SK-N-SH treated with all-trans-retinoic acid at 6 μM for 48 hours (cell line): ENCODE results near the gene TFG.

Source experiments
- ATAC-seq: fragments of 200-7000 bp; cut with Tn5 transposase; 3 replicates; pipeline ENCODE4 v1.9.1; 2020; ENCODE audit warnings: mild to moderate bottlenecking, moderate library complexity
- ARNTL ChIP-seq: fragments of 450-650 bp; formaldehyde crosslinking; IDR thresholded peaks from 2 replicates; pipeline ENCODE4 v1.5.0; 2020; ENCODE audit warnings: low read depth, mild to moderate bottlenecking, moderate library complexity, borderline replicate concordance
- BACH2 ChIP-seq: fragments of 250-450 bp; sonication (Bioruptor Pico); IDR thresholded peaks from 2 replicates; pipeline ENCODE4 v1.9.0; 2021; ENCODE audit warnings: mild to moderate bottlenecking, borderline replicate concordance
- CSDC2 ChIP-seq: fragments of 250-450 bp; sonication (Bioruptor Pico); IDR thresholded peaks from 2 replicates; pipeline ENCODE4 v1.5.0; 2020; ENCODE audit warnings: mild to moderate bottlenecking, moderate library complexity
- GLIS3 ChIP-seq: fragments of 250-450 bp; sonication (Bioruptor Pico); IDR thresholded peaks from 2 replicates; pipeline ENCODE4 v1.5.0; 2020; ENCODE audit warnings: mild to moderate bottlenecking, moderate library complexity
- ISL1 ChIP-seq: fragments of 250-450 bp; sonication (Bioruptor Pico); IDR thresholded peaks from 2 replicates; pipeline ENCODE4 v2.1.2; 2022; ENCODE audit warnings: mild to moderate bottlenecking, moderate library complexity
- OSR1 ChIP-seq: fragments of 250-450 bp; sonication (Bioruptor Pico); IDR thresholded peaks from 2 replicates; pipeline ENCODE4 v1.8.0; 2022; ENCODE audit warnings: moderate library complexity, mild to moderate bottlenecking, inconsistent platforms
- PPARA ChIP-seq: fragments of 250-450 bp; sonication (Bioruptor Pico); IDR thresholded peaks from 2 replicates; pipeline ENCODE4 v1.5.0; 2020; ENCODE audit warnings: mild to moderate bottlenecking, borderline replicate concordance
- SNAI2 ChIP-seq: fragments of 250-450 bp; sonication (Bioruptor Pico); IDR thresholded peaks from 2 replicates; pipeline ENCODE4 v1.5.0; 2020; ENCODE audit warnings: mild to moderate bottlenecking, moderate library complexity
- TCF4 ChIP-seq: fragments of 250-450 bp; sonication (Bioruptor Pico); IDR thresholded peaks from 2 replicates; pipeline ENCODE4 v1.8.0; 2021; ENCODE audit warnings: mild to moderate bottlenecking, moderate library complexity, borderline replicate concordance
- TOX ChIP-seq: fragments of 250-450 bp; sonication (Bioruptor Pico); IDR thresholded peaks from 2 replicates; pipeline ENCODE4 v1.8.0; 2021; ENCODE audit warnings: mild to moderate bottlenecking, moderate library complexity, borderline replicate concordance
- ZC3H10 ChIP-seq: fragments of 250-450 bp; sonication (Bioruptor Pico); IDR thresholded peaks from 2 replicates; pipeline ENCODE4 v1.5.1; 2021; ENCODE audit warnings: mild to moderate bottlenecking, moderate library complexity
- ZFP3 ChIP-seq: fragments of 250-450 bp; sonication (Bioruptor Pico); IDR thresholded peaks from 2 replicates; pipeline ENCODE4 v1.5.0; 2020; ENCODE audit warnings: mild to moderate bottlenecking, moderate library complexity
- ZFP30 ChIP-seq: fragments of 450-650 bp; formaldehyde crosslinking; IDR thresholded peaks from 2 replicates; pipeline ENCODE4 v1.5.0; 2022; ENCODE audit warnings: mild to moderate bottlenecking, moderate library complexity
- ZNF565 ChIP-seq: fragments of 450-650 bp; formaldehyde crosslinking; conservative IDR thresholded peaks from 2 replicates; pipeline ENCODE4 v1.5.0; 2020; ENCODE audit warnings: low read depth, mild to moderate bottlenecking, moderate library complexity
- ZNF70 ChIP-seq: fragments of 450-650 bp; formaldehyde crosslinking; IDR thresholded peaks from 2 replicates; pipeline ENCODE4 v1.5.0; 2020; ENCODE audit warnings: mild to moderate bottlenecking, moderate library complexity
- ZNF8 ChIP-seq: fragments of 450-650 bp; formaldehyde crosslinking; IDR thresholded peaks from 2 replicates; pipeline ENCODE4 v1.5.0; 2020; ENCODE audit warnings: mild to moderate bottlenecking, moderate library complexity
- TF ChIP-seq, protein P1 (sequence below): fragments of 250-450 bp; sonication (Bioruptor Pico); IDR thresholded peaks from 2 replicates; pipeline ENCODE4 v1.5.1; 2020; ENCODE audit warnings: low read depth, mild to moderate bottlenecking, moderate library complexity
- TF ChIP-seq, protein P2 (sequence below): fragments of 250-450 bp; sonication (Bioruptor Pico); IDR thresholded peaks from 2 replicates; pipeline ENCODE4 v1.8.0; 2021; ENCODE audit warnings: low read depth, mild to moderate bottlenecking, moderate library complexity, borderline replicate concordance
- TF ChIP-seq, protein P3 (sequence below): fragments of 250-450 bp; sonication (Bioruptor Pico); IDR thresholded peaks from 2 replicates; pipeline ENCODE4 v1.5.0; 2020; ENCODE audit warnings: mild to moderate bottlenecking, moderate library complexity
- TF ChIP-seq, protein P4 (sequence below): fragments of 250-450 bp; sonication (Bioruptor Pico); IDR thresholded peaks from 2 replicates; pipeline ENCODE4 v1.8.0; 2020; ENCODE audit warnings: mild to moderate bottlenecking, moderate library complexity, borderline replicate concordance

The TFG gene

DNA sequence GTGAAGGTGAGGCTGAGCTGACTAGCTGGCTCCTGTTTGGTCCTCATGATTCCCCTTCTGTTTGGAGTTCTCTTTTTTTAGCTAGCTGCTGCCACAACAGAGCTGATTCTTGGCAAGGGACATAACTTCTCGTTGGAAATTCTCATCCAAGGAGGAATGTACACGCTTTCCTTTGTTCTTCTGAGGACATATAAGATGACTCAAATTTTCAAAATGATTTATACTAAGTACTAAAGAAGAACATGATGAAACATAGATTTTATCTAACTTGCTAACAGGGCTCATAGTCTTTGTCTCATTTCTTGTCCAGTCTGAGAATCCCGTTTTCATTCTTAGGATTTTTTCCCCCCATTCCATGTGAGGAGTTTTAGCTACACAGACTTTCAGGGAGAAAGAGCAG lies 2.9 kb upstream of the TFG start:
- ATAC-seq = no peak
- TF ChIP-seq ZNF565 (CRISPR knock-in tag) = no peak
- peak; percentile 81 for TF ChIP-seq ISL1 (CRISPR knock-in tag)

DNA sequence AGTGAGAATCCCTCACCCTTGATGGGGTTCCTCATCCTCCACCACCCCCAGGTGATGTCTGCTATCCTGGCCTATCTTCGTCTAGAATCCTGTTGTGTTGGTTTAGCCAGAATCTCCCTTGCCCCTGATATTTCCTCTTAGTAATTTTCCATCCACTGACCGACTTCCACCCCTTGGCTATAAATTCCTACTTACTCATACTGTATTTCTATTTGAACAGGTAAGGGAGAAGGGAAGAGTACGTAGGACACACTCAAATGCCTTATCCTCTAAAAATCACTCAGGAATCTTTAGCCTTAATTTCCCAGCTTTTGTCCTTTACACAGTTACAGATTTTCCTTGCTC lies 678 bp upstream of the TFG start:
- TF ChIP-seq TCF4 (CRISPR knock-in tag) = no peak
- no peak for TF ChIP-seq OSR1 (CRISPR knock-in tag)
- TF ChIP-seq BACH2 (CRISPR knock-in tag) = no peak
- no peak for TF ChIP-seq ZFP3 (CRISPR knock-in tag)
- no peak for TF ChIP-seq ARNTL (CRISPR knock-in tag)
- TF ChIP-seq ZNF70 (CRISPR knock-in tag) = no peak
- ATAC-seq = no peak

DNA sequence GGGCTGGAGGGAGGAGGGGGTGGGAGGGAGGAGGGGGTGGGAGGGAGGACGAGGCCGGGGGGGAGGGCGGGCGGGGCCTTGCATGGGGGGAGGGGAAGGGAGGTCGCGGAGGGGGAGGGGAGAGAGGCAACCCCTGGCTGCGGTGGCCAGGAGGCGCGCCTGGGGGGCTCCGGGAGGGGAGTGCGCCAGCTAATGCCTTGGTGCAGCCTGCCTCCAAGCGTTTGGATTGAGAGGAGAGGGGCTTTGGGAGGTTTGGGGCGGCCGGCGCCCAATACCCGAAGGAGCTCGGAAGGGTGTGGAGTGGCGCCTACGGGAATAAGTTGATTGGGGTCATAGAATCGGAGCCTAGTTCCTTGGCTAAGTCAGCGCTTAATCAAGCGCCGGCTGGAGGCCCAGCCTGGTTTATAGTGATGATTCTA lies 557 bp downstream of the TFG start:
- TF ChIP-seq ISL1 (CRISPR knock-in tag) (no peak), CSDC2 (CRISPR knock-in tag) (no peak), TCF4 (CRISPR knock-in tag) (no peak), GLIS3 (CRISPR knock-in tag) (no peak), SNAI2 (CRISPR knock-in tag) (no peak), PPARA (CRISPR knock-in tag) (no peak), ZC3H10 (CRISPR knock-in tag) (no peak), ZFP3 (CRISPR knock-in tag) (no peak), ZNF8 (CRISPR knock-in tag) (no peak), ARNTL (CRISPR knock-in tag) (no peak), OSR1 (CRISPR knock-in tag) (no peak), ZFP30 (no peak), TOX (CRISPR knock-in tag) (no peak), BACH2 (CRISPR knock-in tag) (no peak), ZNF70 (CRISPR knock-in tag) (no peak)
- TF ChIP-seq, protein P1, sequence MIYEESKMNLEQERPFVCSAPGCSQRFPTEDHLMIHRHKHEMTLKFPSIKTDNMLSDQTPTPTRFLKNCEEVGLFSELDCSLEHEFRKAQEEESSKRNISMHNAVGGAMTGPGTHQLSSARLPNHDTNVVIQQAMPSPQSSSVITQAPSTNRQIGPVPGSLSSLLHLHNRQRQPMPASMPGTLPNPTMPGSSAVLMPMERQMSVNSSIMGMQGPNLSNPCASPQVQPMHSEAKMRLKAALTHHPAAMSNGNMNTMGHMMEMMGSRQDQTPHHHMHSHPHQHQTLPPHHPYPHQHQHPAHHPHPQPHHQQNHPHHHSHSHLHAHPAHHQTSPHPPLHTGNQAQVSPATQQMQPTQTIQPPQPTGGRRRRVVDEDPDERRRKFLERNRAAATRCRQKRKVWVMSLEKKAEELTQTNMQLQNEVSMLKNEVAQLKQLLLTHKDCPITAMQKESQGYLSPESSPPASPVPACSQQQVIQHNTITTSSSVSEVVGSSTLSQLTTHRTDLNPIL (CRISPR knock-in tag) = no peak
- TF ChIP-seq, protein P2, sequence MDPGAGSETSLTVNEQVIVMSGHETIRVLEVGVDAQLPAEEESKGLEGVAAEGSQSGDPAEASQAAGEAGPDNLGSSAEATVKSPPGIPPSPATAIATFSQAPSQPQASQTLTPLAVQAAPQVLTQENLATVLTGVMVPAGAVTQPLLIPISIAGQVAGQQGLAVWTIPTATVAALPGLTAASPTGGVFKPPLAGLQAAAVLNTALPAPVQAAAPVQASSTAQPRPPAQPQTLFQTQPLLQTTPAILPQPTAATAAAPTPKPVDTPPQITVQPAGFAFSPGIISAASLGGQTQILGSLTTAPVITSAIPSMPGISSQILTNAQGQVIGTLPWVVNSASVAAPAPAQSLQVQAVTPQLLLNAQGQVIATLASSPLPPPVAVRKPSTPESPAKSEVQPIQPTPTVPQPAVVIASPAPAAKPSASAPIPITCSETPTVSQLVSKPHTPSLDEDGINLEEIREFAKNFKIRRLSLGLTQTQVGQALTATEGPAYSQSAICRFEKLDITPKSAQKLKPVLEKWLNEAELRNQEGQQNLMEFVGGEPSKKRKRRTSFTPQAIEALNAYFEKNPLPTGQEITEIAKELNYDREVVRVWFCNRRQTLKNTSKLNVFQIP (CRISPR knock-in tag) = no peak
- TF ChIP-seq, protein P3, sequence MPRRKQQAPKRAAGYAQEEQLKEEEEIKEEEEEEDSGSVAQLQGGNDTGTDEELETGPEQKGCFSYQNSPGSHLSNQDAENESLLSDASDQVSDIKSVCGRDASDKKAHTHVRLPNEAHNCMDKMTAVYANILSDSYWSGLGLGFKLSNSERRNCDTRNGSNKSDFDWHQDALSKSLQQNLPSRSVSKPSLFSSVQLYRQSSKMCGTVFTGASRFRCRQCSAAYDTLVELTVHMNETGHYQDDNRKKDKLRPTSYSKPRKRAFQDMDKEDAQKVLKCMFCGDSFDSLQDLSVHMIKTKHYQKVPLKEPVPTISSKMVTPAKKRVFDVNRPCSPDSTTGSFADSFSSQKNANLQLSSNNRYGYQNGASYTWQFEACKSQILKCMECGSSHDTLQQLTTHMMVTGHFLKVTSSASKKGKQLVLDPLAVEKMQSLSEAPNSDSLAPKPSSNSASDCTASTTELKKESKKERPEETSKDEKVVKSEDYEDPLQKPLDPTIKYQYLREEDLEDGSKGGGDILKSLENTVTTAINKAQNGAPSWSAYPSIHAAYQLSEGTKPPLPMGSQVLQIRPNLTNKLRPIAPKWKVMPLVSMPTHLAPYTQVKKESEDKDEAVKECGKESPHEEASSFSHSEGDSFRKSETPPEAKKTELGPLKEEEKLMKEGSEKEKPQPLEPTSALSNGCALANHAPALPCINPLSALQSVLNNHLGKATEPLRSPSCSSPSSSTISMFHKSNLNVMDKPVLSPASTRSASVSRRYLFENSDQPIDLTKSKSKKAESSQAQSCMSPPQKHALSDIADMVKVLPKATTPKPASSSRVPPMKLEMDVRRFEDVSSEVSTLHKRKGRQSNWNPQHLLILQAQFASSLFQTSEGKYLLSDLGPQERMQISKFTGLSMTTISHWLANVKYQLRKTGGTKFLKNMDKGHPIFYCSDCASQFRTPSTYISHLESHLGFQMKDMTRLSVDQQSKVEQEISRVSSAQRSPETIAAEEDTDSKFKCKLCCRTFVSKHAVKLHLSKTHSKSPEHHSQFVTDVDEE (CRISPR knock-in tag) = no peak
- TF ChIP-seq, protein P4, sequence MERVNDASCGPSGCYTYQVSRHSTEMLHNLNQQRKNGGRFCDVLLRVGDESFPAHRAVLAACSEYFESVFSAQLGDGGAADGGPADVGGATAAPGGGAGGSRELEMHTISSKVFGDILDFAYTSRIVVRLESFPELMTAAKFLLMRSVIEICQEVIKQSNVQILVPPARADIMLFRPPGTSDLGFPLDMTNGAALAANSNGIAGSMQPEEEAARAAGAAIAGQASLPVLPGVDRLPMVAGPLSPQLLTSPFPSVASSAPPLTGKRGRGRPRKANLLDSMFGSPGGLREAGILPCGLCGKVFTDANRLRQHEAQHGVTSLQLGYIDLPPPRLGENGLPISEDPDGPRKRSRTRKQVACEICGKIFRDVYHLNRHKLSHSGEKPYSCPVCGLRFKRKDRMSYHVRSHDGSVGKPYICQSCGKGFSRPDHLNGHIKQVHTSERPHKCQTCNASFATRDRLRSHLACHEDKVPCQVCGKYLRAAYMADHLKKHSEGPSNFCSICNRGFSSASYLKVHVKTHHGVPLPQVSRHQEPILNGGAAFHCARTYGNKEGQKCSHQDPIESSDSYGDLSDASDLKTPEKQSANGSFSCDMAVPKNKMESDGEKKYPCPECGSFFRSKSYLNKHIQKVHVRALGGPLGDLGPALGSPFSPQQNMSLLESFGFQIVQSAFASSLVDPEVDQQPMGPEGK (CRISPR knock-in tag) = no peak
- ATAC-seq = peak; percentile 45

DNA sequence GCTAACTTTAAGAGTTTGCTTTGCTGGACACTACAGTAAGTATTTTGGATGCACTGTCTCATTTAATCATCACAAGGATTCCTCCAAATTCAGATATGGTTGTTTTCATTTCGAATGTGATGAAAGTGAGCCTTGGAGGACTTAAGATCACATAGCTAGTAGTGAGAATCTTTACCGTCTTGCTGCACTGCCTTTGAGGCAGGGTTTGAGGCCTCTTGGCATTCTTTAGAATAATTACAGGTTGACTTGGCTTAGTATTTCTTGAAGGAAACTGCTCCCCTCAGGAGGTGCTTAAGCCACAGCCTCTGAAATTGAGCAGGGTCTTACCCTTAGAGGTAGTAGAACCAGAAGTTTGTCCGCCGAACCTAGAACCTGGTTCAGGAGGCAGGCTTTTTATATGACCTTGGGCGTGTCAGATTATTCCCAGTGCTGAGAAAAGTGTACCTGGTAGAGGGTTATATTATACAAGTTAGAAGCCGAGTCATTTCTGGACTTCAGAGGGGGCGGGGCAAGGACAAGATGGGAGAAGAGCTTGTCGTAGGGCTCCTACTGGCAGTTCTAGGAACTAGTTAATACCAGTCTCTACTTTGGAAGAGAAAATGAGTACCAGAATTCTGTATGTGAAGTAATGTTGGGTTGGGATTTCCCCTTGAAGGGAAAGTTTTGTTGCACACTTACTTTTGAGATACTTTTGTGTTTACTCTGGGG lies 1.1 kb downstream of the TFG start:
- peak; percentile 40 for ATAC-seq
- no peak for TF ChIP-seq SNAI2 (CRISPR knock-in tag)
- TF ChIP-seq BACH2 (CRISPR knock-in tag) = no peak
- TF ChIP-seq ZNF70 (CRISPR knock-in tag) = peak; percentile 63; the same call in 1 of the 2 replicates
- no peak for TF ChIP-seq ZFP3 (CRISPR knock-in tag)
- TF ChIP-seq, protein P4 (CRISPR knock-in tag) = no peak
- TF ChIP-seq, all 23 proteins: peak for 1
